ENCODE measurements around the gene EDA. TPM values are rescaled to one million over a fixed set of nuclear protein-coding genes. Genes with fewer than 3 reads are reported as not detected.

EDA gene
- total RNA-seq, 1 donor from 2014 or later: 2.5 TPM

GRCh38 chrX:69748055-69748454, 132.1 kb downstream of the EDA start:
- no peak for TF ChIP-seq CTCF (IDR thresholded peaks at IDR 0.05; ENCODE audit: insufficient read depth, low read length, poor library complexity, severe bottlenecking)
- Histone ChIP-seq H3K36me3 (ENCODE audit: control insufficient read depth, insufficient read depth, low read length) (no peaks in the 10 kb centered on the region), H3K4me3 (ENCODE audit: low read depth, low read length) (no peak overlapping the region), H3K27me3 (ENCODE audit: control insufficient read depth, insufficient read depth, low read length) (no peaks in the 10 kb centered on the region)
- DNase-seq (ENCODE audit: low read depth): no peak

- H3K27me3 ChIP-seq (ENCODE audit: control insufficient read depth, insufficient read depth, low read length): no peaks in the 10 kb centered on the region
- no peak for DNase-seq (ENCODE audit: low read depth)
- no peak for TF ChIP-seq CTCF (IDR thresholded peaks at IDR 0.05; ENCODE audit: insufficient read depth, low read length, poor library complexity, severe bottlenecking)
Observed at GRCh38 chrX:69759921-69760625, 144.2 kb downstream of the EDA start.

GRCh38 chrX:69761633-69762032, 145.7 kb downstream of the EDA start:
- no peak for TF ChIP-seq CTCF (IDR thresholded peaks at IDR 0.05; ENCODE audit: insufficient read depth, low read length, poor library complexity, severe bottlenecking)
- Histone ChIP-seq H3K27me3 (ENCODE audit: control insufficient read depth, insufficient read depth, low read length) (no peaks in the 10 kb centered on the region), H3K36me3 (ENCODE audit: control insufficient read depth, insufficient read depth, low read length) (no peaks in the 10 kb centered on the region), H3K4me3 (ENCODE audit: low read depth, low read length) (no peak overlapping the region)
- no peak for DNase-seq (ENCODE audit: low read depth)

More at GRCh38 chrX:69759921-69760625, 144.2 kb downstream of the EDA start:
- Histone ChIP-seq H3K36me3 (ENCODE audit: control insufficient read depth, insufficient read depth, low read length) (no peaks in the 10 kb centered on the region), H3K4me3 (ENCODE audit: low read depth, low read length) (no peak overlapping the region)

- Histone ChIP-seq H3K36me3 (ENCODE audit: control insufficient read depth, insufficient read depth, low read length) (no peaks in the 10 kb centered on the region), H3K27me3 (ENCODE audit: control insufficient read depth, insufficient read depth, low read length) (no peaks in the 10 kb centered on the region), H3K4me3 (ENCODE audit: low read depth, low read length) (no peak overlapping the region)
- no peak for DNase-seq (ENCODE audit: low read depth)
- no peak for TF ChIP-seq CTCF (IDR thresholded peaks at IDR 0.05; ENCODE audit: insufficient read depth, low read length, poor library complexity, severe bottlenecking)
Observed at GRCh38 chrX:69762340-69762739, 146.4 kb downstream of the EDA start.

- no peaks in the 10 kb centered on the region for H3K27me3 ChIP-seq (ENCODE audit: control insufficient read depth, insufficient read depth, low read length)
- no peak overlapping the region for H3K4me3 ChIP-seq (ENCODE audit: low read depth, low read length)
- DNase-seq (ENCODE audit: low read depth): no peak
- no peak for TF ChIP-seq CTCF (IDR thresholded peaks at IDR 0.05; ENCODE audit: insufficient read depth, low read length, poor library complexity, severe bottlenecking)
- H3K36me3 ChIP-seq (ENCODE audit: control insufficient read depth, insufficient read depth, low read length): no peaks in the 10 kb centered on the region
Observed at GRCh38 chrX:69793260-69793935, 177.5 kb downstream of the EDA start.
